ENCODE measurements around the gene KCNH2. TPM values are rescaled to one million over a fixed set of nuclear protein-coding genes. Genes with fewer than 3 reads are reported as not detected.

Gene KCNH2
- total RNA-seq, 1 experiment from 2014 or later, result 16.2 TPM

- Mint-ChIP-seq H3K27me3 (ENCODE audit: low read depth) (no peaks in the 10 kb centered on the region), H3K4me3 (no peak overlapping the region), H3K27ac (no peak overlapping the region), H3K9me3 (no peaks in the 10 kb centered on the region), H3K36me3 (no peaks in the 10 kb centered on the region), H3K4me1 (peaks cover 2% of the 10 kb centered on the region; the same call in 1 of the 2 replicates)
- ChIA-PET CTCF (interaction anchor here (1.1 to 1.6 kb wide), 2 partner anchors 36 to 55 kb away, joined by 4 to 5 read pairs; no protein-coding TSS in a partner anchor), POLR2A (no interaction called here)
- DNase-seq (ENCODE audit: low spot score) (no peak), ATAC-seq (no peak)
- TF ChIP-seq HMGA2 (CRISPR knock-in tag; IDR thresholded peaks at IDR 0.05) (no peak), TEAD4 (CRISPR knock-in tag; IDR thresholded peaks at IDR 0.05) (no peak), MXD4 (CRISPR knock-in tag; IDR thresholded peaks at IDR 0.05; ENCODE audit: borderline replicate concordance) (no peak), CREM (CRISPR knock-in tag; IDR thresholded peaks at IDR 0.05) (no peak), ATF2 (CRISPR knock-in tag; IDR thresholded peaks at IDR 0.05; ENCODE audit: borderline replicate concordance, low read depth) (no peak), SP1 (CRISPR knock-in tag; conservative IDR thresholded peaks at IDR 0.05) (no peak), ZNF396 (CRISPR knock-in tag; IDR thresholded peaks at IDR 0.05; ENCODE audit: borderline replicate concordance) (no peak), AR (CRISPR knock-in tag; IDR thresholded peaks at IDR 0.05) (no peak), CBFB (CRISPR knock-in tag; IDR thresholded peaks at IDR 0.05; ENCODE audit: low read depth) (no peak), AFF4 (CRISPR knock-in tag; IDR thresholded peaks at IDR 0.05; ENCODE audit: borderline replicate concordance) (no peak)
- TF ChIP-seq, protein P1, sequence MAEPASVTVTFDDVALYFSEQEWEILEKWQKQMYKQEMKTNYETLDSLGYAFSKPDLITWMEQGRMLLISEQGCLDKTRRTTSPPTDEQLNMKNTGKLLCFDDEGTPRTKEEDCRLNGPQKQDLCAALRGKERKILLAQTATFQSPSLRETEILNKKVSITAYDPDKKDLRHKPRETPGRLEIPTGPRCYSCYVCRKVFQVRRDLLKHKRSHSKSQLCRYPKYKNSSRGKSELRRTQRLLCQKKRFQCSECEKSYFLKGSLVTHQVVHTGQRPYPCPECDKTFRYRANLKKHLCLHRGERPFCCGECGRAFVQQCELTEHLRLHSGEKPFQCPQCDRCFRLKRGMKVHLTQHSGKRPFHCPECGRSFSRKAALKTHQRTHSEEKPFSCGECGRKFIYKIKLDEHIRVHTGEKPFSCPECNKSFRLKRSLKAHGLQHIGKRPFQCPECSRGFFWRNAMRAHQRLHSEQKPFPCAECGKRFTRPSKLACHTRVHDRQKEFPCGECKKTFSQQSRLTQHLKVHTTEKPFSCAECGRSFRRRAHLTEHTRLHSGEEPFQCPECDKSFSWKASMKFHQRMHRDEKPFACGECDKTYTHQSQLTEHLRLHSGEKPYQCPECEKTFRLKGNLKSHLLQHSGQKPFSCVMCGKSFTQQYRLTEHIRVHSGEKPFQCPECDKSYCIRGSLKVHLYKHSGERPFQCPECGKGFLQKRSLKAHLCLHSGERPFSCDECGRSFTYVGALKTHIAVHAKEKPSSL (CRISPR knock-in tag; conservative IDR thresholded peaks at IDR 0.05), result no peak
- TF ChIP-seq, protein P2, sequence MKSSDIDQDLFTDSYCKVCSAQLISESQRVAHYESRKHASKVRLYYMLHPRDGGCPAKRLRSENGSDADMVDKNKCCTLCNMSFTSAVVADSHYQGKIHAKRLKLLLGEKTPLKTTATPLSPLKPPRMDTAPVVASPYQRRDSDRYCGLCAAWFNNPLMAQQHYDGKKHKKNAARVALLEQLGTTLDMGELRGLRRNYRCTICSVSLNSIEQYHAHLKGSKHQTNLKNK (CRISPR knock-in tag; IDR thresholded peaks at IDR 0.05), result no peak
Measured at GRCh38 chr7:150934045-150934766, 43.9 kb downstream of the KCNH2 start.

Data from WTC11 (cell line).